ENCODE measurements around the gene ALK. TPM values are rescaled to one million over a fixed set of nuclear protein-coding genes. Genes with fewer than 3 reads are reported as not detected.

The ALK gene
- total and polyA plus RNA-seq, 7 donors, result 0.31 to 2.9 (median 1.2) TPM; not detected in 1

- Histone ChIP-seq H3K36me3 (no peaks in the 10 kb centered on the region), H3K27ac (no peak overlapping the region), H3K4me3 (no peak overlapping the region), H3K27me3 (no peaks in the 10 kb centered on the region), H3K4me1 (no peaks in the 10 kb centered on the region), H3K9me3 (no peaks in the 10 kb centered on the region)
- no peak for DNase-seq
- WGBS, 2 donors, result 88 to 95% methylated on average over 4 of the region's 4 CpGs
- intact Hi-C loops (cut with DNase I), result no loop called here
- TF ChIP-seq POLR2A (IDR thresholded peaks at IDR 0.05) (no peak), POLR2AphosphoS5 (IDR thresholded peaks at IDR 0.05) (no peak), EP300 (IDR thresholded peaks at IDR 0.05) (no peak)
- TF ChIP-seq, protein P1, sequence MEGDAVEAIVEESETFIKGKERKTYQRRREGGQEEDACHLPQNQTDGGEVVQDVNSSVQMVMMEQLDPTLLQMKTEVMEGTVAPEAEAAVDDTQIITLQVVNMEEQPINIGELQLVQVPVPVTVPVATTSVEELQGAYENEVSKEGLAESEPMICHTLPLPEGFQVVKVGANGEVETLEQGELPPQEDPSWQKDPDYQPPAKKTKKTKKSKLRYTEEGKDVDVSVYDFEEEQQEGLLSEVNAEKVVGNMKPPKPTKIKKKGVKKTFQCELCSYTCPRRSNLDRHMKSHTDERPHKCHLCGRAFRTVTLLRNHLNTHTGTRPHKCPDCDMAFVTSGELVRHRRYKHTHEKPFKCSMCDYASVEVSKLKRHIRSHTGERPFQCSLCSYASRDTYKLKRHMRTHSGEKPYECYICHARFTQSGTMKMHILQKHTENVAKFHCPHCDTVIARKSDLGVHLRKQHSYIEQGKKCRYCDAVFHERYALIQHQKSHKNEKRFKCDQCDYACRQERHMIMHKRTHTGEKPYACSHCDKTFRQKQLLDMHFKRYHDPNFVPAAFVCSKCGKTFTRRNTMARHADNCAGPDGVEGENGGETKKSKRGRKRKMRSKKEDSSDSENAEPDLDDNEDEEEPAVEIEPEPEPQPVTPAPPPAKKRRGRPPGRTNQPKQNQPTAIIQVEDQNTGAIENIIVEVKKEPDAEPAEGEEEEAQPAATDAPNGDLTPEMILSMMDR (IDR thresholded peaks at IDR 0.05), result no peak
Observed at GRCh38 chr2:29599946-29600345, 321.4 kb downstream of the ALK start.

DNA sequence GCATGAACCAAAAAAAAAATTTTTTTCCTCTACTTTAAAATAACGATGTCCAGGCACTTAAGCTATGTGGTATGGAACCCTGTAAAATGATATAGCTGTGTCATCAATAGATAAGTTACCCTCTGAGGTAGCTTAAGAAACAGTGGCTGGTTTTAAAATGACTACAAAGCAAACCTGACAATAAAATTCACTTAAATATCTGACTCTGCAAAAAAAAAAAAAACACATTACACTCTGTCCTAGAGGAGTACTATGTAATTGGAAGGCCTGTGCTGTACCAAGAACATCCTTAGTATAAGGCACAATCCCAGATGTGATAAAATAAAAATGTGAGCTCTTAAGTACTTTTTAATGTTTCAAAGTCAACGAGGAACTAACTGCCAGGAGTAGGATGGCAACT, 322.4 kb downstream of the ALK start:
- WGBS, 2 donors, result 44 to 66% methylated on average over 2 of the region's 2 CpGs
- Histone ChIP-seq H3K9me3 (no peaks in the 10 kb centered on the region), H3K4me1 (no peaks in the 10 kb centered on the region), H3K27me3 (no peaks in the 10 kb centered on the region), H3K4me3 (no peak overlapping the region), H3K36me3 (no peaks in the 10 kb centered on the region), H3K27ac (no peak overlapping the region)
- TF ChIP-seq POLR2AphosphoS5 (IDR thresholded peaks at IDR 0.05) (no peak), EP300 (IDR thresholded peaks at IDR 0.05) (no peak), POLR2A (IDR thresholded peaks at IDR 0.05) (no peak)
- TF ChIP-seq, protein P1 (IDR thresholded peaks at IDR 0.05), result no peak
- DNase-seq, result no peak
- intact Hi-C loops (cut with DNase I), result no loop called here

DNA sequence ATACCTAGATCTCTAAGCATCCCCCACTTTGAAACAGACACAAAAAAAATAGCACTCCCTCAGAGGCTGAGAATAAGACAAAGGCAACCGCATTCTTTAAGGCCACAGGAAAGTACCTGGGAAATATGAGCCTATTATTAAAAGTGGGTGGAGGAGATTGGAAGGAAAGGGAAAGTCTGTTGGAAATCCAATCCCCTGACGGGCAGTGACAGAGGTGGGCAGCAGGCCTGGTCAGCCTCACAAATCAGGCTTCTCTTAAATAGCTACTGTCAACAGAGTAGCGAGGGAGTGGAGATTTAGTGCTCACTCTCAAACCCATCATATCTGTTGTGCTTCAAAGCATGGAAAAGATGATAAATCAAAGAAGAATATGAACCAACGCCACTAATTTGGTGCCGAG, 324.4 kb downstream of the ALK start:
- no peaks in the 10 kb centered on the region for H3K9me3 ChIP-seq
- H3K36me3 ChIP-seq, result no peaks in the 10 kb centered on the region
- intact Hi-C loops (cut with DNase I), result no loop called here
- H3K27ac ChIP-seq, result no peak overlapping the region
- H3K27me3 ChIP-seq, result no peaks in the 10 kb centered on the region
- no peak for DNase-seq
- no peak for TF ChIP-seq POLR2AphosphoS5 (IDR thresholded peaks at IDR 0.05)
- TF ChIP-seq POLR2A (IDR thresholded peaks at IDR 0.05), result no peak
- TF ChIP-seq, protein P1 (IDR thresholded peaks at IDR 0.05), result no peak
- TF ChIP-seq EP300 (IDR thresholded peaks at IDR 0.05), result no peak
- no peaks in the 10 kb centered on the region for H3K4me1 ChIP-seq
- WGBS, 2 donors, result 70 to 73% methylated on average over 5 of the region's 5 CpGs
- H3K4me3 ChIP-seq, result no peak overlapping the region

GRCh38 chr2:29596584-29596983, 324.8 kb downstream of the ALK start:
- WGBS, 2 donors, result 29 to 68% methylated on average over 2 of the region's 2 CpGs
- no peak overlapping the region for H3K27ac ChIP-seq
- no peak for DNase-seq
- H3K27me3 ChIP-seq, result no peaks in the 10 kb centered on the region
- no peaks in the 10 kb centered on the region for H3K36me3 ChIP-seq
- no peak overlapping the region for H3K4me3 ChIP-seq
- no peaks in the 10 kb centered on the region for H3K9me3 ChIP-seq
- H3K4me1 ChIP-seq, result no peaks in the 10 kb centered on the region
- TF ChIP-seq POLR2AphosphoS5 (IDR thresholded peaks at IDR 0.05) (no peak), EP300 (IDR thresholded peaks at IDR 0.05) (no peak), POLR2A (IDR thresholded peaks at IDR 0.05) (no peak)
- TF ChIP-seq, protein P1 (IDR thresholded peaks at IDR 0.05), result no peak
- intact Hi-C loops (cut with DNase I), result no loop called here

- Histone ChIP-seq H3K4me3 (no peak overlapping the region), H3K27me3 (no peaks in the 10 kb centered on the region), H3K36me3 (no peaks in the 10 kb centered on the region), H3K4me1 (no peaks in the 10 kb centered on the region), H3K27ac (no peak overlapping the region), H3K9me3 (no peaks in the 10 kb centered on the region)
- DNase-seq, result no peak
- WGBS, 2 donors, result 88 to 89% methylated on average over 10 of the region's 10 CpGs
- intact Hi-C loops (cut with DNase I), result no loop called here
- TF ChIP-seq, protein P1 (IDR thresholded peaks at IDR 0.05), result no peak
- TF ChIP-seq EP300 (IDR thresholded peaks at IDR 0.05), result no peak
- no peak for TF ChIP-seq POLR2AphosphoS5 (IDR thresholded peaks at IDR 0.05)
- no peak for TF ChIP-seq POLR2A (IDR thresholded peaks at IDR 0.05)
Observed at GRCh38 chr2:29591600-29591999, 329.8 kb downstream of the ALK start.

Measured in sigmoid colon (tissue), 7 donors.